Measurements from ENCODE around the gene KLHL3. TPM values are rescaled to one million over a fixed set of nuclear protein-coding genes. Genes with fewer than 3 reads are reported as not detected.

The KLHL3 gene
- total RNA-seq, 4 donors from 2014 or later: 1.0 to 3.0 (median 2.1) TPM

DNA sequence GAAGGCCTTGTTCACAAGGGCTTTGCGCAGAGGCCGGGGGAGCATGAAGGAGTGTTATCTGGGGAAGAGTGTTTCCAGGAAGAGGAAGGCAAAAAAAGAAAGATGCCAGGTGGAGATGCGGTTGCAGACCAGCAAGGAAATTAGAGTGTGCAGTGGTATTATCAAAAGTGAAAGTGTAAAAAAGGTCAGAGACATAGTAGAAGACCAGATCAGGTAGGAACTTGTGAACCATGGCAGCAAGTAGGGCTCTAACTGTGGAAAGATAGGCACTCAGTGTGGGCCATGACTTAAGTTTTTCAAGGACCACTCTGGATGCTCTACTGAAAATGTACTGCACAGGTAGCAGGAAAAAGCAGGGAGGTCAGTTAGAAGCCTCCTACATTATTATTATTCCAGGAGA lies 146.7 kb downstream of the KLHL3 start:
- peak in 1 of 2 donors; percentile 12 for DNase-seq (ENCODE audit: low spot score in 2 of 2)
- no peak overlapping the region for H3K4me3 ChIP-seq (ENCODE audit: low read depth, poor library complexity, severe bottlenecking)
- WGBS, 2 donors: 87 to 91% methylated on average over 3 of the region's 3 CpGs
- intact Hi-C loops (cut with DNase I; ENCODE audit: low total_unique reads): no loop called here
- TF ChIP-seq, protein P1, sequence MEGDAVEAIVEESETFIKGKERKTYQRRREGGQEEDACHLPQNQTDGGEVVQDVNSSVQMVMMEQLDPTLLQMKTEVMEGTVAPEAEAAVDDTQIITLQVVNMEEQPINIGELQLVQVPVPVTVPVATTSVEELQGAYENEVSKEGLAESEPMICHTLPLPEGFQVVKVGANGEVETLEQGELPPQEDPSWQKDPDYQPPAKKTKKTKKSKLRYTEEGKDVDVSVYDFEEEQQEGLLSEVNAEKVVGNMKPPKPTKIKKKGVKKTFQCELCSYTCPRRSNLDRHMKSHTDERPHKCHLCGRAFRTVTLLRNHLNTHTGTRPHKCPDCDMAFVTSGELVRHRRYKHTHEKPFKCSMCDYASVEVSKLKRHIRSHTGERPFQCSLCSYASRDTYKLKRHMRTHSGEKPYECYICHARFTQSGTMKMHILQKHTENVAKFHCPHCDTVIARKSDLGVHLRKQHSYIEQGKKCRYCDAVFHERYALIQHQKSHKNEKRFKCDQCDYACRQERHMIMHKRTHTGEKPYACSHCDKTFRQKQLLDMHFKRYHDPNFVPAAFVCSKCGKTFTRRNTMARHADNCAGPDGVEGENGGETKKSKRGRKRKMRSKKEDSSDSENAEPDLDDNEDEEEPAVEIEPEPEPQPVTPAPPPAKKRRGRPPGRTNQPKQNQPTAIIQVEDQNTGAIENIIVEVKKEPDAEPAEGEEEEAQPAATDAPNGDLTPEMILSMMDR (IDR thresholded peaks at IDR 0.05): no peak
- no peak for TF ChIP-seq POLR2A (IDR thresholded peaks at IDR 0.05)

DNA sequence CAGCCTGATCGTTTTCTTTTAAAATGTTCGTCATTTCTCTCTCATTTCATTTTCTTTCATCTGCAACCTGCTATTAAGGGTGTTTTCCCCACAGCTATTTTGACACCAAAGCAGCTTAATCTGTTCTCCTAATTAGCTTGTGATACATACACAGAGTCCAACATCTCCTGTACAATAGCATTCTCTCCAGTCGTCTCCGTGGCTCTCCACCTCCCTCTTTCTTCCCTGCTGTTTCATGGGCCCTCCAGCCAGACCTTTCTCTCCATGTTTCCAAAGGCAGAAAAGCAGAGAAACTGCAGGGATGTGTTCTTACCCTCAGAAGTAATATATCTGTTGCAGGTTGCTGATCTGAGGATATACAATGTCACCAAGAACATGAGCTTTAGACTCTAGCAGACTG lies 148.0 kb downstream of the KLHL3 start:
- no peak for TF ChIP-seq POLR2A (IDR thresholded peaks at IDR 0.05)
- TF ChIP-seq, protein P1 (IDR thresholded peaks at IDR 0.05): no peak
- DNase-seq (ENCODE audit: low spot score in 2 of 2): no peak
- intact Hi-C loops (cut with DNase I; ENCODE audit: low total_unique reads): no loop called here
- 56 to 60% methylated on average over 4 of the region's 4 CpGs for WGBS, 2 donors
- H3K4me3 ChIP-seq (ENCODE audit: low read depth, poor library complexity, severe bottlenecking): no peak overlapping the region

DNA sequence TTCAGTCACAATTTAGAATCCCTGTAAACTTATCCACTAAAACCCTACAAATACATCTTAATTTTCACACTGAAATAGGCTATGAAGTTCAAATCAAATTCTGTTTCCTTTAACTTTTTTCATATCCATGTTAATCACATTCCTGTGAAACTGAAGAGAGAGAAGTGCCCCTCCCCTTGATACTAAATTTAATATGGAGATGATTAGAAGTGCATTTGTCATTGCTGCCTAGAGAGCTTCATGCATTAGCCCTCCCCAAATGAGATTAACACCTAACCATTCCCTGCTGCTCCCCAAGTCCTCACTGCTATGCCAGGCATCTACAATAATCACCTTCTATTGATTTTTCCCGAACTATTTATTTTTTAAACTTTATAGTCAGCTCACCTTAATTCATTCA lies 151.6 kb downstream of the KLHL3 start:
- H3K4me3 ChIP-seq (ENCODE audit: low read depth, poor library complexity, severe bottlenecking): no peak overlapping the region
- intact Hi-C loops (cut with DNase I; ENCODE audit: low total_unique reads): no loop called here
- TF ChIP-seq, protein P1 (IDR thresholded peaks at IDR 0.05): no peak
- no peak for TF ChIP-seq POLR2A (IDR thresholded peaks at IDR 0.05)
- 92 to 95% methylated on average over 1 of the region's 1 CpG for WGBS, 2 donors
- no peak for DNase-seq (ENCODE audit: low spot score in 2 of 2)

DNA sequence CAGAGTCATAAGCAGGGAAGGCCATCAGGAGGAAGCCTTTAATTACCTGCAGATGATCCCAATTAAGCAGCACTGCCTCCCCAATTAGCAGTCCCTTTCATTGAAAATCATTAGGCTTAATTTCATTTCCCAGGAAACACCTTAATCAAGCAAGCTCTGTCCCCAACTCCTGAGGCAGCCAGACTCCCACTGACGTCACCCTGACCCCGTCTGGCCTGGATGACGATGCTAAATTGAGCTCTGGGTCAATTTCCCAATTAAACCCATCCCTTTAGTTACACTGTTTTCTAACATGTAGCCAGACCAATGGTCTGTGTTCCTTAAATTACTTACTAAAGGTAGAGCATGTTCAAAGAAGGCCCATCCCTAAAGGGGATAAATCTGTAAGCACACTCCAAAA lies 152.8 kb downstream of the KLHL3 start:
- 70 to 88% methylated on average over 3 of the region's 3 CpGs for WGBS, 2 donors
- intact Hi-C loops (cut with DNase I; ENCODE audit: low total_unique reads): no loop called here
- DNase-seq (ENCODE audit: low spot score in 2 of 2): peak in 1 of 2 donors; percentile 20
- no peak overlapping the region for H3K4me3 ChIP-seq (ENCODE audit: low read depth, poor library complexity, severe bottlenecking)
- no peak for TF ChIP-seq POLR2A (IDR thresholded peaks at IDR 0.05)
- TF ChIP-seq, protein P1 (IDR thresholded peaks at IDR 0.05): no peak

DNA sequence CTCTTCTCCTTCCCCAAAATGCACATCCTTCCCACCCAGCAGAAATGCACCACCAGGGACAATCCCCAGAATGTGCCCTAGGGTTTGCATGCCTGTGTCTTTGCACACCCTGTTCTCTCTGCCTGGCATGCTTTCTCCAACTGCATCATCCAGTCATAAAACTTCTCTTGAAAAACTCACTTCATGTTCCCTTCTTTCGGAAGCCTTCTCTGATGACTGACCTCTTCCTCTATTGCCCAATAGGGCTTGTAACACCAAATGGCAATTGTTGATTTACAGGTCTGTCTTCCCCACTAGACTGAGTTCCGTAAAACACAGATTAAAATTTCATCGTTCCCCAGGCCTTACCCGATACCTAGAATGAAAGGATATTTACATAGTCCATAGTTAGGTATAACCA lies 153.7 kb downstream of the KLHL3 start:
- TF ChIP-seq, protein P1 (IDR thresholded peaks at IDR 0.05): no peak
- TF ChIP-seq POLR2A (IDR thresholded peaks at IDR 0.05): no peak
- 83 to 85% methylated on average over 4 of the region's 4 CpGs for WGBS, 2 donors
- DNase-seq (ENCODE audit: low spot score in 2 of 2): no peak
- no peak overlapping the region for H3K4me3 ChIP-seq (ENCODE audit: low read depth, poor library complexity, severe bottlenecking)
- intact Hi-C loops (cut with DNase I; ENCODE audit: low total_unique reads): no loop called here

DNA sequence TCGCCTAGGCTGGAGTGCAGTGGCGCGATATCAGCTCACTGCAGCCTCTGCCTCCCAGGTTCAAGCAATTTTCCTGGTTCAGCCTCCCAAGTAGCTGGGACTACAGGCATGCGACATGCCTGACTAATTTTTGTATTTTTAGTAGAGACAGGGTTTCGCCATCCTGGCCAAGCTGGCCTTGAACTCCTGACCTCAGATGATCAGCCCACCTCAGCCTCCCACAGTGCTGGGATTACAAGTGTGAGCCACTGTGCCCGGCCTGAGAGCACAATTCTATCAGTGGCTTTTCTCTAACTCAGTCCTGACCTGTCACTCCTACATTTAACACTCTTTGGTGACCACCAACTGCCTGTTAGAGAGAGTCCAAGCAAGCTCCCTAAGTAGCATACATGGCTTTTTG lies 154.1 kb downstream of the KLHL3 start:
- intact Hi-C loops (cut with DNase I; ENCODE audit: low total_unique reads): no loop called here
- WGBS, 2 donors: 64 to 68% methylated on average over 6 of the region's 6 CpGs
- TF ChIP-seq, protein P1 (IDR thresholded peaks at IDR 0.05): no peak
- no peak for TF ChIP-seq POLR2A (IDR thresholded peaks at IDR 0.05)
- DNase-seq (ENCODE audit: low spot score in 2 of 2): peak in 1 of 2 donors; percentile 57
- no peak overlapping the region for H3K4me3 ChIP-seq (ENCODE audit: low read depth, poor library complexity, severe bottlenecking)
